Uterus (tissue), 2 donors: Measurements from ENCODE around the gene ABCC3.

Experiments used
- CTCF ChIP-seq, 4 experiments: fragments of 200-600 bp in 2 of 4; fragments of 450-650 bp in 2 of 4; sonication (generic) in 2 of 4; IDR thresholded peaks; one replicate each; pipeline ENCODE4 v1.5.1; 2016 to 2019; ENCODE audit warnings: antibody characterized with exemption in 4 of 4, mild to moderate bottlenecking in 2 of 4, moderate library complexity in 1 of 4
- POLR2A ChIP-seq, 2 donors: fragments of 450-650 bp; IDR thresholded peaks; one replicate each; pipeline ENCODE4 v1.6.1; 2016; ENCODE audit warnings: antibody characterized with exemption in 2 of 2, mild to moderate bottlenecking in 1 of 2, moderate library complexity in 1 of 2

- TF ChIP-seq CTCF (IDR thresholded peaks at IDR 0.05) (no peak), POLR2A (IDR thresholded peaks at IDR 0.05) (no peak)
These were observed 41.4 kb upstream of the ABCC3 start for GRCh38 chr17:50593321-50593720.
